ENCODE results near the gene SLC39A11.

DNA sequence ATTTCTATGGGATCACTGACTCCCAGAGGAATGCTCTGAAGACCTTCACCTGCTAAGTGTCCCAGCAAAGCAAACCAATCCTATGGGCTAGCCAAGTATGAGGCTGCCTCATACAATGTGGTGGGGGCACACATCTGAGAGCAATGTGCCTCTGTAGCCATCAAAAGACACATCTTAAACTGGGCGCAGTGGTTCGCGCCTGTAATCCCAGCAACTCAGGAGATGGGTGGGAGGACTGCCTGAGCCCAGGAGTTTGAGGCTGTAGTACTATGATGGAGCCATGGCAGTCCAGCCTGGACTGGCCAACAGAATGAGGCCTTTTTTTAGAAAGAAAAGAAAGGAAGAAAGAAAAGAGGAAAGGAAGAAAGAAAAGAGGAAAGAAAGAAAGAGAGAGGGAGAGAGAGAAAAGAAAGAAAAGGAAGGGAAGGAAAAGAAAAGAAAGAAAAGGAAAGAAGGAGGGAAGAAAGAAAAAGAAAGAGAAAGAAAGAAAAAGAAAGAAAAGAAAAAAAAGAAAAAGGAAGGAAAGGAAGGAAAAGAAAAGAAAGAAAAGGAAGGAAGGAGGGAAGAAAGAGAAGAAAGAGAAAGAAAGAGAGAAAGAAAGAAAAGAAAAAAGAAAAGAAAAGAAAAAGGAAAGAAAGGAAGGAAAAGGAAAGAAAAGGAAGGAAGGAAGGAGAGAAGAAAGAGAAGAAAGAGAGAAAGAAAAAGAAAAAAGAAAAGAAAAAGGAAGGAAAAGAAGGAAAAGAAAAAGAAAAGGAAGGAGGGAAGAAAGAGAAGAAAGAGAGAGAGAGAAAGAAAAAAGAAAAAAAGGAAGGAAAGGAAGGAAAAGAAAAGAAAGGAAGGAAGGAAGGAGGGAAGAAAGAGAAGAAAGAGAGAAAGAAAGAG lies 430.3 kb downstream of the SLC39A11 start:
- TF ChIP-seq, protein P1, sequence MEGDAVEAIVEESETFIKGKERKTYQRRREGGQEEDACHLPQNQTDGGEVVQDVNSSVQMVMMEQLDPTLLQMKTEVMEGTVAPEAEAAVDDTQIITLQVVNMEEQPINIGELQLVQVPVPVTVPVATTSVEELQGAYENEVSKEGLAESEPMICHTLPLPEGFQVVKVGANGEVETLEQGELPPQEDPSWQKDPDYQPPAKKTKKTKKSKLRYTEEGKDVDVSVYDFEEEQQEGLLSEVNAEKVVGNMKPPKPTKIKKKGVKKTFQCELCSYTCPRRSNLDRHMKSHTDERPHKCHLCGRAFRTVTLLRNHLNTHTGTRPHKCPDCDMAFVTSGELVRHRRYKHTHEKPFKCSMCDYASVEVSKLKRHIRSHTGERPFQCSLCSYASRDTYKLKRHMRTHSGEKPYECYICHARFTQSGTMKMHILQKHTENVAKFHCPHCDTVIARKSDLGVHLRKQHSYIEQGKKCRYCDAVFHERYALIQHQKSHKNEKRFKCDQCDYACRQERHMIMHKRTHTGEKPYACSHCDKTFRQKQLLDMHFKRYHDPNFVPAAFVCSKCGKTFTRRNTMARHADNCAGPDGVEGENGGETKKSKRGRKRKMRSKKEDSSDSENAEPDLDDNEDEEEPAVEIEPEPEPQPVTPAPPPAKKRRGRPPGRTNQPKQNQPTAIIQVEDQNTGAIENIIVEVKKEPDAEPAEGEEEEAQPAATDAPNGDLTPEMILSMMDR (IDR thresholded peaks at IDR 0.05; ENCODE audit: poor library complexity, severe bottlenecking) = no peak
- no peak for TF ChIP-seq POLR2AphosphoS5 (IDR thresholded peaks at IDR 0.05)
- no peak for TF ChIP-seq EZH2 (IDR thresholded peaks at IDR 0.05; ENCODE audit: borderline replicate concordance, insufficient read depth, low read length, poor library complexity, severe bottlenecking)
- TF ChIP-seq, protein P2, sequence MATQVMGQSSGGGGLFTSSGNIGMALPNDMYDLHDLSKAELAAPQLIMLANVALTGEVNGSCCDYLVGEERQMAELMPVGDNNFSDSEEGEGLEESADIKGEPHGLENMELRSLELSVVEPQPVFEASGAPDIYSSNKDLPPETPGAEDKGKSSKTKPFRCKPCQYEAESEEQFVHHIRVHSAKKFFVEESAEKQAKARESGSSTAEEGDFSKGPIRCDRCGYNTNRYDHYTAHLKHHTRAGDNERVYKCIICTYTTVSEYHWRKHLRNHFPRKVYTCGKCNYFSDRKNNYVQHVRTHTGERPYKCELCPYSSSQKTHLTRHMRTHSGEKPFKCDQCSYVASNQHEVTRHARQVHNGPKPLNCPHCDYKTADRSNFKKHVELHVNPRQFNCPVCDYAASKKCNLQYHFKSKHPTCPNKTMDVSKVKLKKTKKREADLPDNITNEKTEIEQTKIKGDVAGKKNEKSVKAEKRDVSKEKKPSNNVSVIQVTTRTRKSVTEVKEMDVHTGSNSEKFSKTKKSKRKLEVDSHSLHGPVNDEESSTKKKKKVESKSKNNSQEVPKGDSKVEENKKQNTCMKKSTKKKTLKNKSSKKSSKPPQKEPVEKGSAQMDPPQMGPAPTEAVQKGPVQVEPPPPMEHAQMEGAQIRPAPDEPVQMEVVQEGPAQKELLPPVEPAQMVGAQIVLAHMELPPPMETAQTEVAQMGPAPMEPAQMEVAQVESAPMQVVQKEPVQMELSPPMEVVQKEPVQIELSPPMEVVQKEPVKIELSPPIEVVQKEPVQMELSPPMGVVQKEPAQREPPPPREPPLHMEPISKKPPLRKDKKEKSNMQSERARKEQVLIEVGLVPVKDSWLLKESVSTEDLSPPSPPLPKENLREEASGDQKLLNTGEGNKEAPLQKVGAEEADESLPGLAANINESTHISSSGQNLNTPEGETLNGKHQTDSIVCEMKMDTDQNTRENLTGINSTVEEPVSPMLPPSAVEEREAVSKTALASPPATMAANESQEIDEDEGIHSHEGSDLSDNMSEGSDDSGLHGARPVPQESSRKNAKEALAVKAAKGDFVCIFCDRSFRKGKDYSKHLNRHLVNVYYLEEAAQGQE (IDR thresholded peaks at IDR 0.05; ENCODE audit: borderline replicate concordance) = no peak
- TF ChIP-seq RAD21 (conservative IDR thresholded peaks at IDR 0.05) = no peak
